Mesothelial cell of epicardium (in vitro differentiated cells): ENCODE data around the gene SLC44A1. TPM values are rescaled to one million over a fixed set of nuclear protein-coding genes. Genes with fewer than 3 reads are reported as not detected.

Source experiments
- DNase-seq, 2 experiments: peaks; one replicate each; pipeline ENCODE4 v3.0.0; 2021; ENCODE audit warnings: low spot score in 2 of 2; ENCODE audit not compliant: unreplicated experiment in 2 of 2
- H3K27ac Mint-ChIP-seq: 2 replicates; pipeline ENCODE4 v1.8.0; 2021; ENCODE audit warnings: mixed read lengths
- H3K27me3 Mint-ChIP-seq: 2 replicates; pipeline ENCODE4 v1.8.0; 2021; ENCODE audit warnings: low read depth, mixed read lengths
- H3K36me3 Mint-ChIP-seq: 2 replicates; pipeline ENCODE4 v1.8.0; 2021; ENCODE audit warnings: mixed read lengths
- H3K4me1 Mint-ChIP-seq: 2 replicates; pipeline ENCODE4 v1.8.0; 2021; ENCODE audit warnings: mixed read lengths
- H3K4me3 Mint-ChIP-seq: 2 replicates; pipeline ENCODE4 v1.8.0; 2021; ENCODE audit warnings: mild to moderate bottlenecking, moderate library complexity, mixed read lengths
- H3K9me3 Mint-ChIP-seq: 2 replicates; pipeline ENCODE4 v1.8.0; 2021; ENCODE audit warnings: mixed read lengths
- total RNA-seq: library from RNA; stranded (reverse); gene quantifications from 3 replicates; pipeline ENCODE4 v1.2.1, GENCODE V29; 2021
- TF ChIP-seq, protein P1 (sequence below): fragments of 200-600 bp; sonication (generic); IDR thresholded peaks from one replicate; pipeline ENCODE4 v1.5.0; 2021; ENCODE audit warnings: antibody characterized with exemption; ENCODE audit not compliant: unreplicated experiment

Gene SLC44A1
- total RNA-seq, 1 donor from 2014 or later = 49.0 TPM

- TF ChIP-seq, protein P1, sequence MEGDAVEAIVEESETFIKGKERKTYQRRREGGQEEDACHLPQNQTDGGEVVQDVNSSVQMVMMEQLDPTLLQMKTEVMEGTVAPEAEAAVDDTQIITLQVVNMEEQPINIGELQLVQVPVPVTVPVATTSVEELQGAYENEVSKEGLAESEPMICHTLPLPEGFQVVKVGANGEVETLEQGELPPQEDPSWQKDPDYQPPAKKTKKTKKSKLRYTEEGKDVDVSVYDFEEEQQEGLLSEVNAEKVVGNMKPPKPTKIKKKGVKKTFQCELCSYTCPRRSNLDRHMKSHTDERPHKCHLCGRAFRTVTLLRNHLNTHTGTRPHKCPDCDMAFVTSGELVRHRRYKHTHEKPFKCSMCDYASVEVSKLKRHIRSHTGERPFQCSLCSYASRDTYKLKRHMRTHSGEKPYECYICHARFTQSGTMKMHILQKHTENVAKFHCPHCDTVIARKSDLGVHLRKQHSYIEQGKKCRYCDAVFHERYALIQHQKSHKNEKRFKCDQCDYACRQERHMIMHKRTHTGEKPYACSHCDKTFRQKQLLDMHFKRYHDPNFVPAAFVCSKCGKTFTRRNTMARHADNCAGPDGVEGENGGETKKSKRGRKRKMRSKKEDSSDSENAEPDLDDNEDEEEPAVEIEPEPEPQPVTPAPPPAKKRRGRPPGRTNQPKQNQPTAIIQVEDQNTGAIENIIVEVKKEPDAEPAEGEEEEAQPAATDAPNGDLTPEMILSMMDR = no peak
- Mint-ChIP-seq H3K4me3 (no peak overlapping the region), H3K27me3 (no peaks in the 10 kb centered on the region), H3K4me1 (peaks cover 27% of the 10 kb centered on the region), H3K36me3 (peaks cover 3% of the 10 kb centered on the region), H3K27ac (peak overlapping the region; percentile 14), H3K9me3 (peaks cover 4% of the 10 kb centered on the region)
- DNase-seq = no peak
Measured at GRCh38 chr9:105455836-105456475, 211.5 kb downstream of the SLC44A1 start.

- DNase-seq = no peak
- H3K9me3 Mint-ChIP-seq = peaks cover 4% of the 10 kb centered on the region
- no peak overlapping the region for H3K27ac Mint-ChIP-seq
- no peak overlapping the region for H3K4me3 Mint-ChIP-seq
- TF ChIP-seq, protein P1 = no peak
- peaks cover 3% of the 10 kb centered on the region for H3K36me3 Mint-ChIP-seq
- H3K27me3 Mint-ChIP-seq = no peaks in the 10 kb centered on the region
- peaks cover 27% of the 10 kb centered on the region for H3K4me1 Mint-ChIP-seq
Measured at GRCh38 chr9:105457560-105458294, 213.3 kb downstream of the SLC44A1 start.

DNA sequence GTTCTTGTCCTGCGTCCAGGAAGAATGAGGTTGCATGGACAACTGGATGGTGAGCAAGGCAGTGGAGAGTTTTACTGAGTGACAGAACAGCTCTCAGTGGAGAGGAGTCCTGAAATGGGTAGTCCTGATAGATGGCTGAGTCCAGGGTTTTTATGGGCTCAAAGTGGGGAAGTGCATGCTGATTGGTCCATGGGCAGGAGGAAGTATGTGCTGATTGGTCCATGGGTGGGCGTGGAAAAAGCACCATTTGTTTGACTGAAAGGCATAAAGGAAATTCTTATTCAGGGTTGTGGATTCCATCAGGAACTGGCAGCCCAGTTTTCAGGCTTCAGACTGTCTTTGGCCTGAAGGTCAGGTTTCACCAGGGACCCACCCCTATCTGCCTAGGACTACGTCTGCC is 214.0 kb downstream of the SLC44A1 start:
- Mint-ChIP-seq H3K36me3 (peaks cover 3% of the 10 kb centered on the region), H3K9me3 (peaks cover 4% of the 10 kb centered on the region), H3K4me1 (peaks cover 26% of the 10 kb centered on the region), H3K27ac (no peak overlapping the region), H3K27me3 (no peaks in the 10 kb centered on the region), H3K4me3 (no peak overlapping the region)
- TF ChIP-seq, protein P1 = no peak
- DNase-seq = no peak

- no peak for DNase-seq
- Mint-ChIP-seq H3K4me3 (no peak overlapping the region), H3K27ac (peak overlapping the region; percentile 71), H3K36me3 (peaks cover 6% of the 10 kb centered on the region), H3K4me1 (peaks cover 26% of the 10 kb centered on the region), H3K27me3 (no peaks in the 10 kb centered on the region), H3K9me3 (peaks cover 4% of the 10 kb centered on the region)
- TF ChIP-seq, protein P1 = no peak
Measured at GRCh38 chr9:105459336-105459735, 214.9 kb downstream of the SLC44A1 start.

DNA sequence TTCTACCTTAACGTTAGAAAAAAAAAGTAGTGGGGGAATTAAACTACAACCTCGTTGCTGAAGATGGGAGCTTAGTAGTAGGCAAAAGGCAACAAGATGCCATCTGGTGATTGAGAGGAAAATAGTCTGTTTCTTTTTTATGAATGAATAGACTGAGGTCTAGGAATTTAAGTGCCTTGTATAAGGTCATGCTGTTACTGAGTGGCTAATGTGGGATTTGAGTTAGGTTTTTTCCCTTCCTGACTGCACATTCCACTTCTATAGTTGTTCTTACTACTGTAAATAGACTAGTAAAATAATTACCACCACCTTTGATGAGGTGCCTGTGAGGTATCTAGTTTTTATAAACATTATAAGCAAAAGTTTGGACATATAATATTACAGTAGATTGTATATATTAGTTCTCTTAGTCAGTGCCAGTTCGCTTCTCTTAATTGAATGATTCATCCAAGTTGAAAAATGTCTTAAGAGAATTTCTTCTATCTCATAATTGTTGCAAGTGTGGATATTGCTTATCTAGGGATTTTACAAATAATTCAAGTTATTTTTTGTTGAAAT is 222.5 kb downstream of the SLC44A1 start:
- H3K27ac Mint-ChIP-seq = no peak overlapping the region
- peaks cover 28% of the 10 kb centered on the region for H3K9me3 Mint-ChIP-seq
- no peak overlapping the region for H3K4me3 Mint-ChIP-seq
- DNase-seq = no peak
- H3K27me3 Mint-ChIP-seq = no peaks in the 10 kb centered on the region
- TF ChIP-seq, protein P1 = no peak
- no peaks in the 10 kb centered on the region for H3K4me1 Mint-ChIP-seq
- H3K36me3 Mint-ChIP-seq = peaks cover 49% of the 10 kb centered on the region
